ENCODE results near the gene CFAP77.
A peak's percentile ranks its signal among the peaks of the same experiment; 100 is the strongest.

The CFAP77 gene

DNA sequence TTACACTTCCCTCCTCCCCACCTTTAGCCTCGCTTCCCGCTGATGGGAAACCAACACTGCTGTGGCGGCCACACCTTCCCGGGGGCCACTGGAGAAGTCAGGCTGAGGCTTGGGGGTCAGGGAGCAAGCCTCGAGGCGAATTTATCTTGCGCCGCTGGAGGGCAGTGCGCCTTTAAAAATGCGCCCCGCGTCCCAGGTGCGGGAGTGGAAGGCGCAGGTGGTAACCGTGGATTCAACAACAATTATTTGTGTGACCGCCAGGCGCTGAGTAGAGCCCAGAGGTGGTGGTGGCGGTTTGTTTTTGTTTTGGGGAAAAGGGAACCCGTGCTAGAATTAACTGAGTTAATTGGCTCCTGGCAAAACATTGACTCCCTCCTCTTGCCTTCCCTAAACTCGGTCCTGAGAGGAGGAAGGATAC is 1.1 kb downstream of the CFAP77 start:
- Histone ChIP-seq H3K9ac (ENCODE audit: low read depth, low read length) (no peak overlapping the region), H3K27me3 (ENCODE audit: control insufficient read depth, insufficient read depth, low read length) (peaks cover 26% of the 10 kb centered on the region), H3K9me3 (ENCODE audit: control insufficient read depth, insufficient read depth, low read length) (no peaks in the 10 kb centered on the region), H3K4me3 (ENCODE audit: low read depth, low read length) (peak overlapping the region; percentile 71), H3K36me3 (ENCODE audit: control insufficient read depth, insufficient read depth, low read length) (no peaks in the 10 kb centered on the region), H3K4me1 (ENCODE audit: control insufficient read depth, insufficient read depth, low read length) (peaks cover 14% of the 10 kb centered on the region)

DNA sequence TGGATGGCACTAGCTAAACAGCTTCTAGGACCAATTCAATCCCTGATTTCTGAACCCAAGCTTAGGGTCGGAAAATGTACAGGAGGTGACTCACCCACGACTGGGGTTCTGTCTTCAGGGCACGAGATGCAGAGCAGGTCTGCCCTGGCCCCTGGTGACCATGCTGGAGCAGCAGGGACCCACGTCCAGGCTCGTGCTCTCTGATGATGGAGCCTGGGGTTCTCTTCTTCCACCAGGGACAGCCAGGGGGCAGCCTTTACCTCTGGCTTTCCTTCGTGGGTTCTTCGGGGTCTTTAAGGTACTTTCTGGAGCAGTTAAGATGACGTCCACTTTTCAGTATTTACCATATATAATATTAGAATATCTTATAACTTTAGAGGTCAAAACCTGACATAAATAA is 2.1 kb downstream of the CFAP77 start:
- Histone ChIP-seq H3K4me3 (ENCODE audit: low read depth, low read length) (no peak overlapping the region), H3K9me3 (ENCODE audit: control insufficient read depth, insufficient read depth, low read length) (no peaks in the 10 kb centered on the region), H3K36me3 (ENCODE audit: control insufficient read depth, insufficient read depth, low read length) (no peaks in the 10 kb centered on the region), H3K27me3 (ENCODE audit: control insufficient read depth, insufficient read depth, low read length) (peaks cover 26% of the 10 kb centered on the region), H3K9ac (ENCODE audit: low read depth, low read length) (no peak overlapping the region), H3K4me1 (ENCODE audit: control insufficient read depth, insufficient read depth, low read length) (peaks cover 11% of the 10 kb centered on the region)

- Histone ChIP-seq H3K27me3 (ENCODE audit: control insufficient read depth, insufficient read depth, low read length) (peaks cover 15% of the 10 kb centered on the region), H3K4me1 (ENCODE audit: control insufficient read depth, insufficient read depth, low read length) (peaks cover 10% of the 10 kb centered on the region), H3K9ac (ENCODE audit: low read depth, low read length) (no peak overlapping the region), H3K9me3 (ENCODE audit: control insufficient read depth, insufficient read depth, low read length) (no peaks in the 10 kb centered on the region), H3K4me3 (ENCODE audit: low read depth, low read length) (no peak overlapping the region), H3K36me3 (ENCODE audit: control insufficient read depth, insufficient read depth, low read length) (no peaks in the 10 kb centered on the region)
Observed at GRCh38 chr9:132413926-132414325, 3.9 kb downstream of the CFAP77 start.

DNA sequence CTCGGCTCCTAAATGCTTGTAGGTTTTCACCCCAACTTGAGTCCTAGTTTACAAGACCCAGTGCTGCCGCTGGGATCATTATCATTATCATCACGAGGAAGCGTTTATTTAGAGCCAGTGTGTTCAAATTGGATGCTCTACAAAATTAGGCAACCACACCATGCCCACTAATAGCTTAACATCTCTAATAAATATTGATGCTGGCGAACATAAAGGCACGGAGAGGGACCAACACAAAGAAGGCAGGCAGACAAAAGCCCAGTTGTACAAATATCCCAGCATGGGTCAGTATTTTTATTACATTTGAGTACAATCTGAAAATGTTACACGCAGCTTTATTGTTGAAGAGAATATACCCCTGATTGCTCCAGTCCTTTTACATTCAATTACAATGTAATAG is 4.7 kb downstream of the CFAP77 start:
- no peak overlapping the region for H3K9ac ChIP-seq (ENCODE audit: low read depth, low read length)
- H3K4me1 ChIP-seq (ENCODE audit: control insufficient read depth, insufficient read depth, low read length): peaks cover 10% of the 10 kb centered on the region
- H3K4me3 ChIP-seq (ENCODE audit: low read depth, low read length): no peak overlapping the region
- no peaks in the 10 kb centered on the region for H3K36me3 ChIP-seq (ENCODE audit: control insufficient read depth, insufficient read depth, low read length)
- H3K9me3 ChIP-seq (ENCODE audit: control insufficient read depth, insufficient read depth, low read length): no peaks in the 10 kb centered on the region
- peaks cover 8% of the 10 kb centered on the region for H3K27me3 ChIP-seq (ENCODE audit: control insufficient read depth, insufficient read depth, low read length)

DNA sequence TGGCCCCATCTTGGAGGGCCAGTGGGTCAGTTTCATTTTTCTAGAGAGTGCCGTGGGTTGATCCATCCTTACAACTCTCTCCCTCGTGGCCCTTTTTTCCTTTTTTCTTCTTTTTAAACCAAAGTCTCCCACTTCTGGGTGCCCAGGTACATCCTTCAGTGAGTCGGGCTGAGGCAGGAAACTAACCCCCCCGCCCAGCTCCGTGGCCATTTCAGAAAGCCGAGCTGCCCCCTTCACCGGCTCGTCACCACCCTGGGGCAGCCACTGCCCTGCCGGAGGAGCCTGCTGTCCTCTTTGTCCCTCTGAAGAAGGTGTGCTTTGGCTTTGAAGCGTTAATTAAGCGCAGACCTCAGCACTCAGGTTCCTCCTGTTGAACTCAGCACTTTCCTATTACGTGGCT is 5.2 kb downstream of the CFAP77 start:
- Histone ChIP-seq H3K4me1 (ENCODE audit: control insufficient read depth, insufficient read depth, low read length) (peaks cover 10% of the 10 kb centered on the region), H3K27me3 (ENCODE audit: control insufficient read depth, insufficient read depth, low read length) (peaks cover 8% of the 10 kb centered on the region), H3K9ac (ENCODE audit: low read depth, low read length) (no peak overlapping the region), H3K4me3 (ENCODE audit: low read depth, low read length) (no peak overlapping the region), H3K36me3 (ENCODE audit: control insufficient read depth, insufficient read depth, low read length) (no peaks in the 10 kb centered on the region), H3K9me3 (ENCODE audit: control insufficient read depth, insufficient read depth, low read length) (no peaks in the 10 kb centered on the region)

GRCh38 chr9:132418726-132419363 is 8.8 kb downstream of the CFAP77 start:
- no peaks in the 10 kb centered on the region for H3K36me3 ChIP-seq (ENCODE audit: control insufficient read depth, insufficient read depth, low read length)
- H3K4me3 ChIP-seq (ENCODE audit: low read depth, low read length): no peak overlapping the region
- no peak overlapping the region for H3K9ac ChIP-seq (ENCODE audit: low read depth, low read length)
- no peaks in the 10 kb centered on the region for H3K9me3 ChIP-seq (ENCODE audit: control insufficient read depth, insufficient read depth, low read length)
- H3K27me3 ChIP-seq (ENCODE audit: control insufficient read depth, insufficient read depth, low read length): peaks cover 2% of the 10 kb centered on the region
- H3K4me1 ChIP-seq (ENCODE audit: control insufficient read depth, insufficient read depth, low read length): peaks cover 6% of the 10 kb centered on the region

DNA sequence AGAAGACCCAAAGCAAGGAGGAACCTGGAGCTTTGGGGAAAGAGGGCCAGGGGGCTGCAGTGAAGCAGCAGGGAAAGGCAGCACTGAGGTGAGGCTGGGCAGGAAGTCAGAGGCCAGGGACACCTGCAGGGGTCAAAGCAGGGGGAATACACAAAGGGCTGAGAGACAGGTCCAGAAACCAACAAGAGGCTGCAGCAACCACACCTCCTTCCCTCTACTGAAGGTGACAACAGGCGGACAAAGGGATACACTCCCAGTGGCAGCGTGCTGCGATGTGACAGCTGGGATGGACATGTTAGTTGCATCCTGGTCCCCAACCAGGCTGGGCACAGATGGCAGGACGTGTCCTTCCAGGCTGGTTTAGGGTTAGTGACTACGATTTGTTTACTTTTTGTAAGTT is 12.6 kb downstream of the CFAP77 start:
- Histone ChIP-seq H3K4me3 (ENCODE audit: low read depth, low read length) (no peak overlapping the region), H3K36me3 (ENCODE audit: control insufficient read depth, insufficient read depth, low read length) (no peaks in the 10 kb centered on the region), H3K27me3 (ENCODE audit: control insufficient read depth, insufficient read depth, low read length) (peaks cover 4% of the 10 kb centered on the region), H3K4me1 (ENCODE audit: control insufficient read depth, insufficient read depth, low read length) (peaks cover 17% of the 10 kb centered on the region), H3K9me3 (ENCODE audit: control insufficient read depth, insufficient read depth, low read length) (no peaks in the 10 kb centered on the region), H3K9ac (ENCODE audit: low read depth, low read length) (no peak overlapping the region)

DNA sequence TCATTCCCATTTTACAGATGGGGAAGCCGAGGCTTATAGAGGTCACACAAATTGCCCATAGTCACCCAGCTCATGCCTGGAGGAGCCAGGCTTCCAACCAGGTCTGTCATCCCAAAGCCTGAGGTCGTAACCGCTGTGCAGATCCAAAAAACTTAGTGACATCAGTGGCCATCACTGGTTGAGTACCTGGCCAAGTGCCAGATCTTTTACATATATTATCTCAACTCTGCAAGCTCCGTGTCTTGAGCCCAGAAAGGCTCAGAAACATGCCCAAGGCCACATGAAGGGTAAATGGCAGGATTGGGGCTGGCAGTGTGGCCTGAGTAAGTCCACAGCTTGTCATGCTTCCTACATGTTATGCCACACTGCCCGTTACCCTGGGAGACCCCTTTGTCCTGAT is 13.5 kb downstream of the CFAP77 start:
- no peak overlapping the region for H3K4me3 ChIP-seq (ENCODE audit: low read depth, low read length)
- H3K9me3 ChIP-seq (ENCODE audit: control insufficient read depth, insufficient read depth, low read length): no peaks in the 10 kb centered on the region
- no peaks in the 10 kb centered on the region for H3K36me3 ChIP-seq (ENCODE audit: control insufficient read depth, insufficient read depth, low read length)
- H3K4me1 ChIP-seq (ENCODE audit: control insufficient read depth, insufficient read depth, low read length): peaks cover 17% of the 10 kb centered on the region
- H3K27me3 ChIP-seq (ENCODE audit: control insufficient read depth, insufficient read depth, low read length): peaks cover 4% of the 10 kb centered on the region
- no peak overlapping the region for H3K9ac ChIP-seq (ENCODE audit: low read depth, low read length)

DNA sequence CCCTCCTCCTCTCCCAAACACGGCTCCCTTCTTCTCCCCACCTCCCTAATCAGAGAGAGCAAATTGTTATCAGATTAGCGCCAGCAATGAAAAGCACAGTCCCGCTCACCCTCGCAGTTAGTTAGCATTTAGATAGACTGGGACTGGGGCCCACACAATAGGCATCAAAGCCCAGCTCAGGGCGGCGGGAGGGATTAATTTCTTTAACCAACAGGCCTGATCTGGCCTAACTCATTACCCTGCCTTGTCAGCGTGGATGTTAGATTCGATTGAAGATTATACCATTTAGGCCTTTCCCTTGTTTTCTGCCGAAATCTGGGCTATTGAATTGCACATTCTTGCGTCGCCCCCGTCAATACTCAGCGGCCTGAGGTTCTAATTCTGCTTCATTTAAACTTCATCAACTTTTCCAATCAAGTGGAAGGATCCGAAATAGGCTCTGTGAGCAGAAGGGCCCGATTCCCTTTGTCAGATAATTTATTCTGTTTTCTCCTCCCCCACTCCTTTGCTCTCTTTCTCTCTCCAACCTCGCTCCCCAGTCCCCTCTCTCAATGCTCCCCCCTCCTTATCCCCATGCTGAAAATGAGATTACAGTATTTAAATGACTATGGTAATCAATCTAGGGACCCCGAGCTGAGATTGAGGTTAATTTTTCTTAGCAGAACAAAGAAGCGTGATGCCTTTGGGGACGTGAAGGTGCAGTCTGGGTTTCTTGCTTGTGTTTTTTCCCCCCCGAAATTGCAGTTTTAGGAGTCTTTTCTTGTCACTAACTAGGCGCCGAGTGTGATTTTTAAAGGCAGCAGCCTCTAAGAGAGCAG is 15.1 kb downstream of the CFAP77 start:
- Histone ChIP-seq H3K4me3 (ENCODE audit: low read depth, low read length) (peak overlapping the region; percentile 6), H3K27me3 (ENCODE audit: control insufficient read depth, insufficient read depth, low read length) (peaks cover 4% of the 10 kb centered on the region), H3K9ac (ENCODE audit: low read depth, low read length) (no peak overlapping the region)

DNA sequence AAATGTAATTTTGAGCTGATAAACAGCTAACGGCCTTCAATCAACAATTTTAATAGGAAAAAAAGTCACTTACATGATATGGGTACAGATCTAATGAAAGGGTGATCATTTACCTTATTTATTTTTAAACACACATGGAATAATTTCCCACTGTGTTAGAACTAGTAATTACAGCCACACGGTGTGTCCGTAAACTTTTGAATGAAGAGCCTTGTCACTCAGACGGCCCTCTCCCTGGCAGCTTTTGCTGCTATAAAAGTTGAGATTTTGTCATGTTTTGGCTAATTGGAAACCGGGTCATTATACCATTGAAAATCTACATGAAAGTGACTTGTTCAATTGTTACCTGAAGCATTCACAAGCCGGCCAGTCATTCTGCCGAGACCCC is 15.7 kb downstream of the CFAP77 start:
- no peaks in the 10 kb centered on the region for H3K9me3 ChIP-seq (ENCODE audit: control insufficient read depth, insufficient read depth, low read length)
- no peak overlapping the region for H3K4me3 ChIP-seq (ENCODE audit: low read depth, low read length)
- peaks cover 4% of the 10 kb centered on the region for H3K27me3 ChIP-seq (ENCODE audit: control insufficient read depth, insufficient read depth, low read length)
- H3K4me1 ChIP-seq (ENCODE audit: control insufficient read depth, insufficient read depth, low read length): peaks cover 17% of the 10 kb centered on the region
- no peak overlapping the region for H3K9ac ChIP-seq (ENCODE audit: low read depth, low read length)
- H3K36me3 ChIP-seq (ENCODE audit: control insufficient read depth, insufficient read depth, low read length): no peaks in the 10 kb centered on the region

More for the DNA sequence above, 15.1 kb downstream of the CFAP77 start:
- peaks cover 17% of the 10 kb centered on the region for H3K4me1 ChIP-seq (ENCODE audit: control insufficient read depth, insufficient read depth, low read length)
- H3K9me3 ChIP-seq (ENCODE audit: control insufficient read depth, insufficient read depth, low read length): no peaks in the 10 kb centered on the region
- no peaks in the 10 kb centered on the region for H3K36me3 ChIP-seq (ENCODE audit: control insufficient read depth, insufficient read depth, low read length)

- no peaks in the 10 kb centered on the region for H3K36me3 ChIP-seq (ENCODE audit: control insufficient read depth, insufficient read depth, low read length)
- no peak overlapping the region for H3K4me3 ChIP-seq (ENCODE audit: low read depth, low read length)
- H3K4me1 ChIP-seq (ENCODE audit: control insufficient read depth, insufficient read depth, low read length): peaks cover 17% of the 10 kb centered on the region
- H3K27me3 ChIP-seq (ENCODE audit: control insufficient read depth, insufficient read depth, low read length): peaks cover 4% of the 10 kb centered on the region
- H3K9me3 ChIP-seq (ENCODE audit: control insufficient read depth, insufficient read depth, low read length): no peaks in the 10 kb centered on the region
- no peak overlapping the region for H3K9ac ChIP-seq (ENCODE audit: low read depth, low read length)
Observed at GRCh38 chr9:132426639-132427414, 16.8 kb downstream of the CFAP77 start.
